SK-N-MC (cell line): ENCODE measurements around the gene GPR176.

ENCODE experiments used
- EZH2 ChIP-seq: fragments of 200-600 bp; sonication (generic); IDR thresholded peaks from one replicate; pipeline ENCODE4 v1.6.1; 2017; ENCODE audit warnings: antibody characterized with exemption
- POLR2AphosphoS5 ChIP-seq: IDR thresholded peaks from 2 replicates; pipeline ENCODE4 v1.6.1; 2012; ENCODE audit warnings: mild to moderate bottlenecking, low read depth, low read length, borderline replicate concordance

DNA sequence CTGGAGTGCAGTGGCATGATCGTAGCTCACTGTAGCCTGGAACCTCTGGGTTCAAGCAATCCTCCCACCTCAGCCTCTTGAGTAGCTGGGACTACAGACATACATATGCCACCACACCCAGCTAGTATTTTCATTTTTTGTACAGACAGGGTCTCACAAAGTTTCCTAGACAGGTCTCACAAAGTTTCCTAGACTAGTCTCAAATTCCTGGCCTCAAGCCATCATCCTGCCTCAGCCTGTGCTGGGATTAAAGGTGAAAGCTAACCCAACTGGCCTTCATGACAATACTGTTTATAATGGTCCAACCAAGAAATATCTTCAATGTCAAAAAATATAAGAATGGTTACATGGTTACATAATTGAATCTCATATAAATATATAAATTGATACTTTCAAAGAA is 24.0 kb downstream of the GPR176 start:
- TF ChIP-seq POLR2AphosphoS5 = no peak
- TF ChIP-seq EZH2 = no peak
